HEK293 (cell line): ENCODE data around the gene DMD.

ENCODE experiments used
- CTCF ChIA-PET: fragments of 350-600 bp; formaldehyde crosslinking; extraction: SDS; loops from one replicate; lab custom pipeline; 2021; ENCODE audit warnings: antibody characterized with exemption; lab: Yijun Ruan, JAX
- POLR2A ChIA-PET: fragments of 300-600 bp; formaldehyde crosslinking; extraction: SDS; loops from one replicate; lab custom pipeline; 2020; ENCODE audit warnings: antibody characterized with exemption, inconsistent platforms; lab: Yijun Ruan, JAX
- H3K27ac ChIP-seq: fragments of 200-500 bp; sonication (Bioruptor generic); 2 replicates; pipeline ENCODE4 v1.5.1; 2014; ENCODE audit warnings: low read depth, low read length, control low read depth, inconsistent platforms; ENCODE audit errors: extremely low read depth
- H3K36me3 ChIP-seq, 2 experiments: fragments of 200-500 bp in 1 of 2; sonication (Bioruptor generic) in 1 of 2; 1 replicate in 1 of 2; 2 replicates in 1 of 2; pipeline ENCODE4 v1.5.1; 2014 to 2017; ENCODE audit warnings: inconsistent platforms in 2 of 2, low read length in 2 of 2; ENCODE audit not compliant: control insufficient read depth in 2 of 2, insufficient read depth in 1 of 2
- H3K4me1 ChIP-seq: fragments of 200-500 bp; sonication (Bioruptor generic); 2 replicates; pipeline ENCODE4 v1.5.1; 2014; ENCODE audit warnings: mild to moderate bottlenecking, low read length, inconsistent platforms; ENCODE audit not compliant: control insufficient read depth, insufficient read depth
- H3K4me3 ChIP-seq: 2 replicates; pipeline ENCODE4 v1.5.1; 2011; ENCODE audit warnings: low read depth, mild to moderate bottlenecking, control low read depth, low read length, moderate library complexity
- H3K9me3 ChIP-seq: fragments of 200-500 bp; sonication (Bioruptor generic); 2 replicates; pipeline ENCODE4 v1.5.1; 2014; ENCODE audit warnings: low read depth, low read length, inconsistent platforms; ENCODE audit not compliant: control insufficient read depth, insufficient read depth
- KLF1 ChIP-seq: fragments of 450-650 bp; formaldehyde crosslinking; IDR thresholded peaks from 2 replicates; pipeline ENCODE4 v1.5.1; 2016; ENCODE audit warnings: missing biosample characterization, missing genetic modification characterization
- KLF16 ChIP-seq: fragments of 450-650 bp; formaldehyde crosslinking; IDR thresholded peaks from 2 replicates; pipeline ENCODE4 v1.5.1; 2017; ENCODE audit warnings: missing biosample characterization, missing genetic modification characterization
- PATZ1 ChIP-seq: fragments of 450-650 bp; formaldehyde crosslinking; IDR thresholded peaks from 2 replicates; pipeline ENCODE4 v1.5.1; 2016; ENCODE audit warnings: missing biosample characterization, missing genetic modification characterization
- PRDM1 ChIP-seq: fragments of 450-650 bp; formaldehyde crosslinking; IDR thresholded peaks from 2 replicates; pipeline ENCODE4; 2016; ENCODE audit warnings: missing biosample characterization, missing genetic modification characterization
- PRDM6 ChIP-seq: fragments of 450-650 bp; formaldehyde crosslinking; IDR thresholded peaks from 2 replicates; pipeline ENCODE4 v1.5.1; 2017; ENCODE audit warnings: missing biosample characterization, missing genetic modification characterization
- REPIN1 ChIP-seq: fragments of 450-650 bp; formaldehyde crosslinking; IDR thresholded peaks from 2 replicates; pipeline ENCODE4 v1.5.1; 2017; ENCODE audit warnings: missing biosample characterization, missing genetic modification characterization, low read depth
- YY2 ChIP-seq: fragments of 450-650 bp; formaldehyde crosslinking; IDR thresholded peaks from 2 replicates; pipeline ENCODE4 v1.5.1; 2016; ENCODE audit warnings: missing biosample characterization, missing genetic modification characterization
- ZBTB26 ChIP-seq: fragments of 450-650 bp; formaldehyde crosslinking; optimal IDR thresholded peaks from 2 replicates; pipeline ENCODE3; 2016; ENCODE audit warnings: missing biosample characterization, mild to moderate bottlenecking, missing genetic modification characterization
- ZBTB44 ChIP-seq: fragments of 450-650 bp; IDR thresholded peaks from 2 replicates; pipeline ENCODE4 v1.5.1; 2018; ENCODE audit warnings: missing biosample characterization, mild to moderate bottlenecking, missing genetic modification characterization
- ZNF112 ChIP-seq: fragments of 450-650 bp; formaldehyde crosslinking; IDR thresholded peaks from 2 replicates; pipeline ENCODE4 v1.5.0; 2017; ENCODE audit warnings: missing biosample characterization, missing genetic modification characterization
- ZNF133 ChIP-seq: fragments of 450-650 bp; formaldehyde crosslinking; IDR thresholded peaks from 2 replicates; pipeline ENCODE4 v1.5.1; 2016; ENCODE audit warnings: missing biosample characterization, missing genetic modification characterization
- ZNF140 ChIP-seq: fragments of 450-650 bp; formaldehyde crosslinking; IDR thresholded peaks from 2 replicates; pipeline ENCODE4 v1.5.1; 2016; ENCODE audit warnings: missing biosample characterization, missing genetic modification characterization
- ZNF239 ChIP-seq: fragments of 450-650 bp; formaldehyde crosslinking; IDR thresholded peaks from 2 replicates; pipeline ENCODE4 v1.5.1; 2016; ENCODE audit warnings: missing biosample characterization, missing genetic modification characterization
- ZNF26 ChIP-seq: fragments of 450-650 bp; formaldehyde crosslinking; IDR thresholded peaks from 2 replicates; pipeline ENCODE4 v1.5.1; 2016; ENCODE audit warnings: missing biosample characterization, missing genetic modification characterization
- ZNF335 ChIP-seq: fragments of 450-650 bp; formaldehyde crosslinking; conservative IDR thresholded peaks from 2 replicates; pipeline ENCODE4 v1.5.1; 2016; ENCODE audit warnings: missing biosample characterization, missing genetic modification characterization
- ZNF362 ChIP-seq: fragments of 450-650 bp; formaldehyde crosslinking; IDR thresholded peaks from 2 replicates; pipeline ENCODE4 v1.5.1; 2016; ENCODE audit warnings: missing biosample characterization, missing genetic modification characterization
- ZNF366 ChIP-seq: fragments of 450-650 bp; formaldehyde crosslinking; conservative IDR thresholded peaks from 2 replicates; pipeline ENCODE4 v1.5.1; 2016; ENCODE audit warnings: missing biosample characterization, missing genetic modification characterization
- ZNF596 ChIP-seq: fragments of 450-650 bp; IDR thresholded peaks from 2 replicates; pipeline ENCODE4 v1.5.0; 2018; ENCODE audit warnings: missing biosample characterization, mild to moderate bottlenecking, missing genetic modification characterization, moderate library complexity
- ZNF626 ChIP-seq: fragments of 450-650 bp; sonication (Bioruptor Pico); formaldehyde crosslinking; IDR thresholded peaks from 2 replicates; pipeline ENCODE4 v1.5.1; 2018; ENCODE audit warnings: missing biosample characterization, missing genetic modification characterization, inconsistent platforms
- ZNF658 ChIP-seq: fragments of 450-650 bp; formaldehyde crosslinking; IDR thresholded peaks from 2 replicates; pipeline ENCODE4; 2016; ENCODE audit warnings: missing biosample characterization, missing genetic modification characterization
- ZNF830 ChIP-seq: fragments of 450-650 bp; IDR thresholded peaks from 2 replicates; pipeline ENCODE4 v1.5.0; 2018; ENCODE audit warnings: missing biosample characterization, missing genetic modification characterization, low read depth, mild to moderate bottlenecking, moderate library complexity

The DMD gene

GRCh38 chrX:32280921-32281320 is 930.4 kb downstream of the DMD start:
- H3K36me3 ChIP-seq, result no peaks in the 10 kb centered on the region
- POLR2A ChIA-PET, result no interaction called here
- H3K4me3 ChIP-seq, result no peak overlapping the region
- H3K27ac ChIP-seq, result no peak overlapping the region
- CTCF ChIA-PET, result no interaction called here
- TF ChIP-seq PRDM1 (tag by site-specific recombination), result 0 out of 2 replicates have a peak, but pooled peaks have one; percentile 6
- TF ChIP-seq REPIN1, result no peak
- H3K4me1 ChIP-seq, result no peaks in the 10 kb centered on the region
- no peaks in the 10 kb centered on the region for H3K9me3 ChIP-seq

GRCh38 chrX:32280489-32280888 is 930.9 kb downstream of the DMD start:
- no peak for TF ChIP-seq ZNF658 (tag by site-specific recombination)
- no peak for TF ChIP-seq ZNF626 (tag by site-specific recombination)
- no peak for TF ChIP-seq KLF1 (tag by site-specific recombination)
- TF ChIP-seq ZBTB26 (tag by site-specific recombination), result no peak
- no peak for TF ChIP-seq ZNF239 (tag by site-specific recombination)
- TF ChIP-seq ZNF830, result no peak
- no peak for TF ChIP-seq KLF16
- TF ChIP-seq PATZ1 (tag by site-specific recombination), result no peak
- TF ChIP-seq ZNF596 (tag by site-specific recombination), result no peak
- no peak for TF ChIP-seq ZNF362
- no peak for TF ChIP-seq ZNF366 (tag by site-specific recombination)
- no peak for TF ChIP-seq ZNF335 (tag by site-specific recombination)
- no peak for TF ChIP-seq ZNF133 (tag by site-specific recombination)
- TF ChIP-seq ZNF112 (tag by site-specific recombination), result no peak
- no peak for TF ChIP-seq PRDM6 (tag by site-specific recombination)
- TF ChIP-seq ZNF140 (tag by site-specific recombination), result no peak
- no peak for TF ChIP-seq ZNF26 (tag by site-specific recombination)
- TF ChIP-seq YY2 (tag by site-specific recombination), result no peak
- TF ChIP-seq ZBTB44 (tag by site-specific recombination), result no peak
- no peak overlapping the region for H3K4me3 ChIP-seq
- POLR2A ChIA-PET, result no interaction called here
- no peak overlapping the region for H3K27ac ChIP-seq
- H3K4me1 ChIP-seq, result no peaks in the 10 kb centered on the region
- no peaks in the 10 kb centered on the region for H3K36me3 ChIP-seq
- CTCF ChIA-PET, result no interaction called here
- H3K9me3 ChIP-seq, result no peaks in the 10 kb centered on the region
